Endothelial cell (in vitro differentiated cells): ENCODE data around the gene AADACL4. TPM values are rescaled to one million over a fixed set of nuclear protein-coding genes. Genes with fewer than 3 reads are reported as not detected.
"Not testable (repeated sequence)": the region's sequence is repeated elsewhere in the genome, so short reads cannot be mapped to it uniquely, and the experiment has no call there.

ENCODE experiments used
- DNase-seq: peaks from one replicate; pipeline ENCODE4 v3.0.0; 2021; ENCODE audit warnings: low spot score
- H3K27ac Mint-ChIP-seq: one replicate; pipeline ENCODE4 v1.8.0; 2021; ENCODE audit warnings: mixed read lengths, inconsistent platforms; ENCODE audit not compliant: unreplicated experiment
- H3K27me3 Mint-ChIP-seq: one replicate; pipeline ENCODE4 v1.8.0; 2021; ENCODE audit warnings: mild to moderate bottlenecking, moderate library complexity, mixed read lengths, inconsistent platforms; ENCODE audit not compliant: unreplicated experiment
- H3K36me3 Mint-ChIP-seq: one replicate; pipeline ENCODE4 v1.8.0; 2021; ENCODE audit warnings: mild to moderate bottlenecking, low read depth, mixed read lengths, inconsistent platforms; ENCODE audit not compliant: unreplicated experiment
- H3K4me1 Mint-ChIP-seq: one replicate; pipeline ENCODE4 v1.8.0; 2021; ENCODE audit warnings: mild to moderate bottlenecking, mixed read lengths, inconsistent platforms; ENCODE audit not compliant: unreplicated experiment
- H3K4me3 Mint-ChIP-seq: one replicate; pipeline ENCODE4 v1.8.0; 2021; ENCODE audit warnings: mild to moderate bottlenecking, mixed read lengths, inconsistent platforms; ENCODE audit not compliant: unreplicated experiment
- H3K9me3 Mint-ChIP-seq: one replicate; pipeline ENCODE4 v1.8.0; 2021; ENCODE audit warnings: mixed read lengths, inconsistent platforms; ENCODE audit not compliant: unreplicated experiment
- total RNA-seq: library from RNA; stranded (reverse); fragmentation: NEBNext Ultra II Directional; extraction: Animal tissue kit (Norgen Biotek cat#: 25700); gene quantifications from one replicate; pipeline ENCODE4 v1.2.1, GENCODE V29; 2021; ENCODE audit not compliant: unreplicated experiment
- TF ChIP-seq, protein P1 (sequence below): fragments of 200-600 bp; sonication (generic); IDR thresholded peaks from one replicate; pipeline ENCODE4 v1.5.0; 2021; ENCODE audit warnings: antibody characterized with exemption; ENCODE audit not compliant: unreplicated experiment

AADACL4 gene
- total RNA-seq, 1 donor from 2014 or later, result not detected

DNA sequence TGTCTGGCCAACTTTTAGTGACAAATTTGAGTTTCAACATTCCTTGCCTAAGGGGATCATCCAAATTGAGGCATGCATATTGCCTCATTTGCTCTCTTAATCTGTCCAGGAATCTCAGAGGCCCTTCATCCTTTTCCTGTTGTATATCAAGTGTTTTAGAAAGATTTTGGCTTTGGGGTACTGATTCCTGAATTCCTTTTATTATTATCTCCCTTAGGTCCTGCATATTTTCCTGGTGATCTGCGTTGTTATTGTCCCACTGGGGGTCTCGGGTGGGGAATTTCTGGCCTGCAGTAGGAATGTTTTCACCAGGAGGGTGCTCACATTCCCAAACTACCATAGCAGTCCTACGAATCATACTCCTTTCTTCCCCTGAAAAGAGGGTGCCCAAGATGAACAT is 67.7 kb downstream of the AADACL4 start:
- Mint-ChIP-seq H3K4me3 (no peak overlapping the region), H3K27ac (no peak overlapping the region)
- no peak for DNase-seq

DNA sequence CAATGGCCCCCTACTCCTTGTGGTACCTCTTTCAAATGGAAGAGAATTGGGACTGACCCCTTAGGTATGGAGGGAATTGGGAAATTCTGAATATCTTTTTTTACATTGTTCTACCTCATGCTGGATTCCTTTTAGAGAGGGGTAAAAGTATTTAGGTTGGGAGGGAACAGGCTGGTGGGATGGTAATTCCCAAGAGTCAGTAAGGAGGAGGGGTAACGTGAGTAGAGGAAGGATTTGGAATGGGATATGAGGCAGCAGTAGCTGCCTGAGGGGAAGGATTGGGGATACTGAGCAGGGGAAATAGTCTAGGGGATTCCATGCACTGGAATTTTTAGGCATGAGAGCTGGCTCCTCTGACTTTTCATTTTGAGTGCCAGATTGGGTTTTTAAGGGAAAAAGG is 68.2 kb downstream of the AADACL4 start:
- Mint-ChIP-seq H3K36me3 (no peaks in the 10 kb centered on the region), H3K9me3 (no peaks in the 10 kb centered on the region), H3K4me1 (peaks cover 9% of the 10 kb centered on the region), H3K4me3 (no peak overlapping the region), H3K27me3 (peaks cover 3% of the 10 kb centered on the region), H3K27ac (no peak overlapping the region)
- TF ChIP-seq, protein P1, sequence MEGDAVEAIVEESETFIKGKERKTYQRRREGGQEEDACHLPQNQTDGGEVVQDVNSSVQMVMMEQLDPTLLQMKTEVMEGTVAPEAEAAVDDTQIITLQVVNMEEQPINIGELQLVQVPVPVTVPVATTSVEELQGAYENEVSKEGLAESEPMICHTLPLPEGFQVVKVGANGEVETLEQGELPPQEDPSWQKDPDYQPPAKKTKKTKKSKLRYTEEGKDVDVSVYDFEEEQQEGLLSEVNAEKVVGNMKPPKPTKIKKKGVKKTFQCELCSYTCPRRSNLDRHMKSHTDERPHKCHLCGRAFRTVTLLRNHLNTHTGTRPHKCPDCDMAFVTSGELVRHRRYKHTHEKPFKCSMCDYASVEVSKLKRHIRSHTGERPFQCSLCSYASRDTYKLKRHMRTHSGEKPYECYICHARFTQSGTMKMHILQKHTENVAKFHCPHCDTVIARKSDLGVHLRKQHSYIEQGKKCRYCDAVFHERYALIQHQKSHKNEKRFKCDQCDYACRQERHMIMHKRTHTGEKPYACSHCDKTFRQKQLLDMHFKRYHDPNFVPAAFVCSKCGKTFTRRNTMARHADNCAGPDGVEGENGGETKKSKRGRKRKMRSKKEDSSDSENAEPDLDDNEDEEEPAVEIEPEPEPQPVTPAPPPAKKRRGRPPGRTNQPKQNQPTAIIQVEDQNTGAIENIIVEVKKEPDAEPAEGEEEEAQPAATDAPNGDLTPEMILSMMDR, result no peak
- DNase-seq, result no peak

More for the DNA sequence above, 67.7 kb downstream of the AADACL4 start:
- Mint-ChIP-seq H3K4me1 (peaks cover 9% of the 10 kb centered on the region), H3K36me3 (no peaks in the 10 kb centered on the region), H3K9me3 (no peaks in the 10 kb centered on the region), H3K27me3 (peaks cover 3% of the 10 kb centered on the region)
- TF ChIP-seq, protein P1, result no peak

DNA sequence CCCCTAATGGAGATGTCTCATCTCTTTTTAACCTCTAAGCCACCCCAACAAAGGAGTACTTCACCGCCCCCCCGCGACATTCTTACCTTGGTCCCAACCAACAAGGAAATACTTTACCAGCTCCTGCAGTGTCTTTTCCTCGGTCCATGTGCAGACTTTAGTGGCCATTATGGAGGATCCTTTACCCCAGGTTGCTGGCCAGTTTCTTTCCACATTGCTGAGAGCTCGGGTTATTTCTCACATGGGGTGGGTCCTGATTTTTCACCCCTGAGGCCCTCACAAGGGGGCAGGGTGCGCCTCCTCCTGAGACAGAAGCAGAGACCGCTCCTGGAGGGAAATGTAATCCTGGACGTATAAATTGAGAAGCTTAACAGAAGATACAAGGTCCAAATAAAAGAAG is 69.0 kb downstream of the AADACL4 start:
- no peak overlapping the region for H3K27ac Mint-ChIP-seq

DNA sequence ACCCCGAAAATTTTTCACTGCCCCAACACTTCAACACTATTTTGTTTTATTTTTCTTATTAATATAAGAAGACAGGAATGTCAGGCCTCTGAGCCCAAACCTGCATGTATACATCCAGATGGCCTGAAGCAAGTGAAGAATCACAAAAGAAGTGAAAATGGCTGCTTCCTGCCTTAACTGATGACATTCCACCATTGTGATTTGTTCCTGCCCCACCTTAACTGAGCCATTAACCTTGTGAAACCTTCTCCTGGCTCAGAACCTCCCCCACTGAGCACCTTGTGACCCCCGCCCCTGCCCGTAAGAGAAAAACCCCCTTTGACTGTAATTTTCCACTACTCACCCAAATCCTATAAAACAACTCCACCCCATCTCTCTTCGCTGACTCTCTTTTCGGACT is 69.8 kb downstream of the AADACL4 start:
- DNase-seq, H3K4me1 Mint-ChIP-seq, H3K27ac Mint-ChIP-seq, H3K36me3 Mint-ChIP-seq, H3K9me3 Mint-ChIP-seq, H3K4me3 Mint-ChIP-seq, H3K27me3 Mint-ChIP-seq: not testable (repeated sequence)

More for the DNA sequence above, 69.0 kb downstream of the AADACL4 start:
- H3K27me3 Mint-ChIP-seq, result peaks cover 3% of the 10 kb centered on the region
- H3K4me1 Mint-ChIP-seq, result peaks cover 9% of the 10 kb centered on the region
- TF ChIP-seq, protein P1, result no peak
- H3K4me3 Mint-ChIP-seq, result no peak overlapping the region
- no peak for DNase-seq
- H3K36me3 Mint-ChIP-seq, result no peaks in the 10 kb centered on the region
- no peaks in the 10 kb centered on the region for H3K9me3 Mint-ChIP-seq

DNA sequence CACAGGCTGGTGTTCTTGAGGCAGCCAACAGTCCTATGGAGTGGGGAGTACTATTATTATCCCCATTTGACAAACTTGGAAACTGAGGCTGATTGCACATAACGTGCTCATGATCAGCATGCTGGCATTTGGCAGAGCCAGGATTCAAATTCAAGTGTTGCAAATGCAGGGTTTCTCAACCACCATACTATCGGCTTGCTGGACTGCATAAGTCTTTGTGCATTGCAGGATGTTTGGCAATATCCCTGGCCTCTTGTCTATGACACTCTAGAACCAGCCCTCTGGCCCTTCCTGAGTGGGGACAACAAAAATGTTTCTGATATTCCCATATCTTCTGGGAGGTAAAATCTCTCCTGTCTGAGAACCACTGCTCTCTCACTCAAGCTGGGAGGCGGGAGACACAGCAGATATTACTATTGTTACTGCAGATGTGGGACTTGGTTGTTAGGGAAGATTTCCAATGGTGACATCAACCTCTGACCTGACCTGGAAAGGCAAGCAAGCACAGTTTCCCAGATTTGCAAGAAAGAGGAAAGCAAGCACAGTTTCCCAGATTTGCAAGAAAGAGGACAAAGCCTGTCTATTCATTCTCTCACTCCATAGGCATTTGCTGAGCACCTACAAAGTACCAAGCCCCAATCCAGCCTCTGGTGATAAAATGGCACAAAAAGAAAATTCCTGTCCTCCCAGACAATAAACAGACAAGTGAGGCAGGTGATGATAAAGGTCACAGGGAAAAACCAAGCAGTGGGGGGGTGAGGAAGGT is 71.0 kb downstream of the AADACL4 start:
- Mint-ChIP-seq H3K36me3 (no peaks in the 10 kb centered on the region), H3K4me3 (no peak overlapping the region), H3K27ac (no peak overlapping the region), H3K4me1 (peaks cover 9% of the 10 kb centered on the region), H3K9me3 (no peaks in the 10 kb centered on the region), H3K27me3 (peaks cover 7% of the 10 kb centered on the region)
- TF ChIP-seq, protein P1, result no peak
- no peak for DNase-seq
